ENCODE results near the gene SRPK3.
A peak's percentile ranks its signal among the peaks of the same experiment; 100 is the strongest.
"Not testable (repeated sequence)": the region's sequence is repeated elsewhere in the genome, so short reads cannot be mapped to it uniquely, and the experiment has no call there.

The SRPK3 gene

GRCh38 chrX:153746991-153747390 lies 33.9 kb upstream of the SRPK3 start:
- not testable (repeated sequence) for DNase-seq

- DNase-seq: not testable (repeated sequence)
These were observed 31.8 kb upstream of the SRPK3 start for GRCh38 chrX:153749017-153749416.

DNA sequence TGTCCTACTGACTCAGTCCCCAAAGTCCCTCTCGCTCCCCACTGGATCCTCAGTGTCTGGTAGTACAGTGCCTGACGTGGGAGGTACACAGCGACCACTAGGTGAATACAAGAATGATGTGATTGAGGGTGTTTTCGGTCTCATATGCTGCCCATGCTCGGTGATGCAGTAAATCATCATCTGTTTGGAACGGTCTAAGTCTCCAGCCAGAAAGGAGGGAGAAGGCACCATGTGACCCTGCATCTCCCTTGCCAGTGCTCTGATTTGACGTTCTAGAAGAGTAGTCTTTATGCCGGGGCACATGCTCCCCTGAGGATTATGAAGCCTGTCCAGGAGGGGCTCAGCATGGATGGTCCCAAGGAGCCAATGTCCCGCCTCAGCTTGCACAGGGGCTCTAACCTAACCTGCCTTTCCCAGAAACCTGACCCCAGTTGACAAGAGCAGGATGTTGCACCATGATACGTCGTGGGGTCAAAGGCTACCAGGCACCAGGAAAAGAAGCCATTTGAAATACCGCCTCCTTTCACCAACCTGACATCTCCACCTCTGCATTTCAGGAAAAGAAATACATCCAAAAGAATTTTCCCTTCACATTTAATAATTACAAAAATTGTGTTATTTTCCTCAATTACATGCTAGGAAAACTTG lies 30.6 kb upstream of the SRPK3 start:
- DNase-seq: no peak

- no peak for DNase-seq
These were observed 25.7 kb upstream of the SRPK3 start for GRCh38 chrX:153755136-153755535.

- no peak for DNase-seq
These were observed 19.0 kb upstream of the SRPK3 start for GRCh38 chrX:153761863-153762262.

DNA sequence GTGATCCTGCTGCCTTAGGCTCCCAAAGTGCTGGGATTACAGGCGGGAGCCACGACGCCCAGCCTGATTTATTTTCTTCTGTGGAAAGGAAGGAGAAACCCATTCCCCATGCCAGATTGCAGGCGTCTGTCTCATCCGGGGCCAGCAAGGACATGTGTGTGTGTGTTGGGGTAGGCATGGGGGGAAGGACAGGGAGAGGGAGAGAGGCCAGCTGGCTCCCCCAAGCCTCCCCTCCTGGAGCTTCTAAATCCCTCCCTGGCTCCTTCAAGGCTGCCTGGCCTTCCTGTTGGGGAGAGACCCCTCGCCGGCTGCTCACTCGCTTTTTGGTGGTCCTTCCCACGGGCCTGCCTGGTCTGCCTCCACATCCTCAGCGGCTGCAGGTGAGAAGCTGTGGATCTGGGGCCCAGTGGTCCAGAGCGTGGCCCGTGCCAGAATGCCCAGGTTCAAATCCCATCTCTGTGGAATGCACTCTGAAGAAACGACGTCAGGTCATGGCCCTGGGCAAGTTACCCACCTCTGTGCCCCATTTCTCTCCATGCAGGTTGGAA lies 18.1 kb upstream of the SRPK3 start:
- no peak for DNase-seq

DNA sequence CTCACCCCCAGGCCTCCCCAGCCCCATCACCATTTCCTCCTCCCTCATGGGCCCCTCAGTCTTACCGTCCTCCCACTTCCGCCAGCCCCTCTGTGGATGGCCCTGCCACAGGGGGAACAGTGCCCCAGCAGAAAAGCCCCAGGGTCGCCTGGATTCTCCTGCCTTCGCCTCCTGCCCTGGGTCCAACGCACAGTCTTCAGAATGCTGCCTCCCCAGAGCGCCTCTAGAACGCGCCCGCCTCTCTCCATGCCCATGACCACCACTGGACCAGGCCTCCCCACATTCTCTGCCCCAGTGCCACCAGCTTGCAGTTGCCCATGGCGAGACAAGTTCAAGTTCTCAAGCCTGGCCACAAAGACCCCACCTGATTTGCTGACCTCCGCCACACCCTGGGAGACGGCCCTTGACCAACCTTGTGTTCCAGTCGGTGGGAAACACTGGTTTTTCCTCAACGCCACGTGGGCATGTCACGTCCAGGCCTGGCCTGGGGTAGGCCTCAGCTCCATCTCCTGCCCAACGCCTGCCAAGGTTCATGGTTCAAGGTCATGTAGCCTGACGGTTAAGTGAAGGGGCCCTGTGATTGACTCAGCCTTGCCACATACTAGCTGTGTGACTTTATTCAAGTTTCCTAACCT lies 17.4 kb upstream of the SRPK3 start:
- no peak for DNase-seq

GRCh38 chrX:153763989-153764755 lies 16.7 kb upstream of the SRPK3 start, which contains the start of gene PLXNB3:
PLXNB3 (plus strand) TSS chrX:153764249; CDS start chrX:153765536, 1,287 bp downstream.
- DNase-seq: peak; percentile 65 to 72

GRCh38 chrX:153764786-153765137 lies 16.1 kb upstream of the SRPK3 start:
- DNase-seq: no peak

DNA sequence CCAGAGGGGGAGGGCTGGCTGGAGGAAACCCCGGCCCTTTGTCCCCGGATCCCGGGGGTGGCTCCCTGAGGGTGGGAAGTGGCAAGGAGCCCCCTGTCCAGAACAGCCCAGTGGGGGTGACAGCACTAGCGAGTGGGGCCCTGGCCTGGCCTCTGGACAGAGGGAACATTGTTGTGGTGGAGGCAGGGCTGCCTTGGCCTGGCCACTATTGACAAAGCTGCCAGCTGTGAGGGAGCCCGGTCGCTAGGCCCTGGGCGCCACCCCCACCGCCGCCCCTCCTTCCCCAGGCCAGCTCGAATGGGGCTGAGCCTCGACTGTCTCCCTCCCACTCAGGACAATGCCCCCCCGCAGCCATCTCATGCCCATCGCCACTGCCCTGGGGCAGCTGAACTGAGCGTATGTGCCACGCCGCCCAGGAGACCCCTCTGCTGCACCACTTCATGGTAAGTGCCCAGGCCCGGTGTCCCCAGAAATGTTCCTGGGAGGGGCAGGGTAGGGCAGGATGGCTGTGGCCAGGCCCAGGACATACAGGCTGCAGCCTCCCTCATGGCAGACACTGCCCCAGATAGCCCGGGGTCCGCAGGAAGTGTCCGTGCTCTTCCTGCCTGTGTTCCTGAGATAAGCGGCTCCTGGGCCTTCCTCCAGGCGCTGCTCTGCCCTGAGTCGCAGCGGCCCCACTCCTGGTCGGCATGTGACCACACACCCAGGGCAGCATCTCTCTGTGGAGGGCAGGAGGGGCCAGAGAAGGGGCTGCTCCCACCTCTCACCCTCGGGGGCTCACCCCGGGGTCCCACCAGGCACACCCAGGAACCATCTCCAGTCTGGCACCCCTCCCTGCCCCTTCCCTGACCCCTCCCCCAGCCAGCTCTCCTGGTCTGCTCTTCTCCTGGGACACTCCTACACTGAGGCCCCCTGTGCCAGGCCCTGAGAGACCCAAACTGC lies 15.4 kb upstream of the SRPK3 start:
- no peak for DNase-seq

GRCh38 chrX:153766098-153766817 lies 14.6 kb upstream of the SRPK3 start:
- no peak for DNase-seq

DNA sequence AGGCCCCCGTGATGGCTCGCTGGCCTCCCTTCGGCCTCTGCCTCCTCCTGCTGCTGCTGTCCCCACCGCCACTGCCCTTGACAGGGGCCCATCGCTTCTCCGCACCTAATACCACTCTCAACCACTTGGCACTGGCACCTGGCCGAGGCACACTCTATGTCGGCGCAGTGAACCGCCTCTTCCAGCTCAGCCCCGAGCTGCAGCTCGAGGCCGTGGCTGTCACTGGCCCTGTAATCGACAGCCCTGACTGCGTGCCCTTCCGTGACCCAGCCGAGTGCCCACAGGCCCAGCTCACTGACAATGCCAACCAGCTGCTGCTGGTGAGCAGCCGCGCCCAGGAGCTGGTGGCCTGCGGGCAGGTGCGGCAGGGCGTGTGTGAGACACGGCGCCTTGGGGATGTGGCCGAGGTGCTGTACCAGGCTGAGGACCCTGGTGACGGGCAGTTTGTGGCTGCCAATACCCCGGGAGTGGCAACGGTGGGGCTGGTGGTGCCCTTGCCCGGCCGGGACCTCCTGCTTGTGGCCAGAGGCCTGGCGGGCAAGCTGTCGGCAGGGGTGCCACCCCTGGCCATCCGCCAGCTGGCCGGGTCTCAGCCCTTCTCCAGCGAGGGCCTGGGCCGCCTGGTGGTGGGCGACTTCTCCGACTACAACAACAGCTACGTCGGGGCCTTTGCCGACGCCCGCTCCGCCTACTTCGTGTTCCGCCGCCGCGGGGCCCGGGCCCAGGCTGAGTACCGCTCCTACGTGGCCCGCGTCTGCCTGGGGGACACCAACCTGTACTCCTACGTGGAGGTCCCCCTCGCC lies 13.8 kb upstream of the SRPK3 start:
- DNase-seq: no peak

DNA sequence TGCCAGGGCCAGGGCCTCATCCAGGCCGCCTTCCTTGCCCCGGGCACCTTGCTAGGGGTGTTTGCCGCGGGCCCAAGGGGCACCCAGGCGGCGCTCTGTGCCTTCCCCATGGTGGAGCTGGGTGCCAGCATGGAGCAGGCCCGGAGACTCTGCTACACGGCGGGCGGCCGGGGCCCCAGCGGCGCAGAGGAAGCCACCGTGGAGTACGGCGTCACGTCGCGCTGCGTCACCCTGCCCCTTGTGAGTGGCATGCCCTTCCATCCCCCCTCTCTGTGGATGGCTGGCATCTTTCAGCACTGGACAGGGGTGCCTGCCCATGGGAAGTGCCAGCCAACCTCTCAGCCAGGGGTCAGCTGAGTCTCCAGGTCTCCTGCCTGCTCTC lies 13.2 kb upstream of the SRPK3 start:
- no peak for DNase-seq

DNA sequence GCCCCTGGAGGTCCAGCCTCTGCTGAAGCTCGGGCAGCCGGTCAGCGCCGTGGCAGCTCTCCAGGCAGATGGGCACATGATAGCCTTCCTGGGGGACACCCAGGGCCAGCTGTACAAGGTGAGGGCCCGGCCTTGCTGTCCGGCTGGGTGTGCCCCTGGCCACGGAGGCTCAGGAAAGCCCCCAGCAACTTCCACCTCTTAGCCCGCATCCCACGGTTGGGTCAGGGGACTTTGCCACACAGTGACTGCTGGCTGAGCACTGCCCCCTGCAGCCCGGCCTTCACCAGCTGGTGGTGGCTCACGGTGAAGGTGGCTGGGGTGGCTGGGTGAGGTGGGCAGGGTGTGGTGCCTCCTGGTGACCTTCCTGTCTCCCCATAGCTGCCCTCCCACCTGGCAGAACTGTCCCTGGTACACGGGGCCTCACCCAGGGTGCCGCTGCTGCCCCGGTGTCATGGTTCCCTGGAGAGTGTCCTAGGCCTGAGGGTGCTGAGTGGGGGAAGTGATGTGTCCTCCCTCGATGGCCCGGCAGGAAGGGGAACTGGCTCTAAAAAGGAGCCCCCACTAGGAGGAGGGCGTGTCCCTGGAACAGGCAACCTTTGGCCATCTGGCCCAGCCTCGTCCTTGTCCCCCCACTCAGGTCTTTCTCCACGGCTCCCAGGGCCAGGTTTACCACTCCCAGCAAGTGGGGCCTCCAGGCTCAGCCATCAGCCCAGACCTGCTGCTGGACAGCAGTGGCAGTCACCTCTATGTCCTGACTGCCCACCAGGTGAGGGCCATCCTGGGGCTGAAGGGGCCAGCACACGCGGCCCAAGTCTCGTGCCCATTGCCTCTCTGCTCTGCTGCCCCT lies 12.3 kb upstream of the SRPK3 start:
- no peak for DNase-seq

DNA sequence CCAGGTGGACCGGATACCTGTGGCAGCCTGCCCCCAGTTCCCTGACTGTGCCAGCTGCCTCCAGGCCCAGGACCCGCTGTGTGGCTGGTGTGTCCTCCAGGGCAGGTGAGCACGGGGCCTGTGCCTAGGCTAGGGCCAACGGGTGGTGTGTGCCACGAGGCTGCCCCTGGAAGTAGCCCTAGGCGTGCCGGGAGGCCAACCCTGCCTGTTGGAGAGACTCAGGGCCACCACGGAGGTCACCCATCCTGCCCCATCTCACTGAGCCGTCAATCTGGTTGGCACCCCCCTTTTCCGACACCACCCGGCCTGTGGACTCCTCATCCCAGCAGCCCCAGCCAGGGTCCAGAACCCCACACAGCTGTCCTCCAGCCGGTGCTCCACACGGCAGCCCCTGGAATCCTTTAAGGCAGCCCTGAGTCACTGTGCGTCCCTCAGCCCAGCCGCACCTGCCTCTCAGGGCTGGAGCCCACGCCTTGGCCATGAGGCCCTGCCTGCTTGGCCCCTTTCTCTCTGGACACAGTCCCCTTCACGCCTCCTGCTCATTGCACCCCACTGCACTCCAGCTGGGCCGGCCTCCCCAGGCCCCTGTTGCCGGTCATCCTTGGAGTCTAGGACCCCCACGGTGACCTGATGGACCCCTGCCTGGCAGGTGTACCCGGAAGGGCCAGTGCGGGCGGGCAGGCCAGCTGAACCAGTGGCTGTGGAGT lies 11.5 kb upstream of the SRPK3 start:
- DNase-seq: no peak

DNA sequence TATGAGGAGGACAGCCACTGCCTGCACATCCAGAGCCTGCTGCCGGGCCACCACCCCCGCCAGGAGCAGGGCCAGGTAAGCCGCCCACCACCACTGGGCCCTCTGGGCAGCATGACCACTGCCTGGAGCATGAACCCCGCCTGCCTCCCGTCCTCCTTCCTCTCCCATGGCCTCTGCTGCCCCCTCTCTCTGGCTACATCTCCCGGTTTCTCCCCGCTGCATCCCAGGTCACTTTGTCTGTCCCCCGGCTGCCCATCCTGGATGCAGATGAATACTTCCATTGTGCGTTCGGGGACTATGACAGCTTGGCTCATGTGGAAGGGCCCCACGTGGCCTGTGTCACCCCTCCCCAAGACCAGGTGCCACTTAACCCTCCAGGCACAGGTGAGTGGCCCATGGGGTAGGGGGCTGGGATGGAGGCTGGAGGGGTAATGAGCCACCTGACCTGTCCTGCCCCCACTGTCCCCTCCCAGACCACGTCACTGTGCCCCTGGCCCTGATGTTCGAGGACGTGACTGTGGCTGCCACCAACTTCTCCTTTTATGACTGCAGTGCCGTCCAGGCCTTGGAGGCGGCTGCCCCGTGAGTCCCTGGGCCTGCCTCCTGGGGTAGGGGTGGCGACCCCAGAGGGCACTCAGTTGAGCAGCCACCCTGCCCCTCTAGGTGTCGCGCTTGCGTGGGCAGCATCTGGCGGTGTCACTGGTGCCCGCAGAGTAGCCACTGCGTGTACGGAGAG lies 10.8 kb upstream of the SRPK3 start:
- no peak for DNase-seq

GRCh38 chrX:153770601-153771414 lies 10.0 kb upstream of the SRPK3 start:
- no peak for DNase-seq
